GM19468 (cell line): ENCODE measurements around the gene A1BG.
"Not testable (repeated sequence)": the region's sequence is repeated elsewhere in the genome, so short reads cannot be mapped to it uniquely, and the experiment has no call there.

Experiments used
- ATAC-seq: cut with Tn5 transposase; IDR thresholded peaks from one replicate; pipeline ENCODE4 v1.9.1; 2021; ENCODE audit warnings: mild to moderate bottlenecking, moderate library complexity, moderate number of reproducible peaks; ENCODE audit not compliant: unreplicated experiment; ENCODE audit errors: extremely low read depth

The A1BG gene

DNA sequence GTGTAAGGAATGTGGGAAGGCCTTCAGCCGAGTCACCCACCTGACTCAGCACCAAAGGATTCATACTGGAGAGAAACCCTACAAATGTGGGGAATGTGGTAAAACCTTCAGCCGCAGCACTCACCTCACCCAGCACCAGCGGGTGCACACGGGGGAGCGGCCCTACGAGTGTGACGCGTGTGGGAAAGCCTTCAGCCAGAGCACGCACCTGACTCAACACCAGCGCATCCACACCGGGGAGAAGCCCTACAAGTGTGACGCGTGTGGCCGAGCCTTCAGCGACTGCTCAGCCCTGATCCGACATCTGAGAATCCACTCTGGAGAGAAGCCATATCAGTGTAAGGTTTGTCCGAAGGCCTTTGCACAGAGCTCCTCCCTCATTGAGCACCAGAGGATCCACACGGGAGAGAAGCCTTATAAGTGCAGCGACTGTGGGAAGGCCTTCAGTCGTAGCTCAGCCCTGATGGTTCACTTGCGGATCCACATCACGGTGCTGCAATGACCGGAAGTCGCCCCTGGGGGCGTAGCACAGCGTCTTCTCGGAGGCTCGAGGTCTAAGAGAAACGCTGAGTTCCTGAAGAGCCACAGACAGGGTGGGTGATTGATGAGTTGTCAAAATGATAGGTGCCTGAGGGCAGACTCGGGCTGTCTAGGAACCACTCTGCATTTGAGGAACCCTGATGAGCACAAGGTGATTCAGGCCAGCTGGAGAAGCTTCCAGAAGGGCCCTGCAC is 14.3 kb downstream of the A1BG start:
- ATAC-seq, result no peak

DNA sequence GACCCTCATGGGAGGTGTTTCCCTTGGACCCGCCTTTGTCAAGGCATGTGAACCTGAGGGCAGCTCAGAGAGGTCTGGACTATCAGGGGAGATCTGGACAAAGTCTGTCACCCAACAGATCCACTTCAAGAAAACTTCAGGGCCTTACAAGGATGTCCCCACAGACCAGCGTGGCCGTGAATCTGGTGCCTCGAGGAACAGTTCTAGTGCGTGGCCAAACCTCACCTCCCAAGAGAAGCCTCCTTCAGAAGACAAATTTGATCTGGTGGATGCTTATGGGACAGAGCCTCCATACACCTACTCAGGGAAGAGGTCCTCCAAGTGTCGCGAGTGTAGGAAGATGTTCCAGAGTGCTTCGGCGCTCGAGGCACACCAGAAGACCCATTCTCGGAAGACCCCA is 15.0 kb downstream of the A1BG start:
- ATAC-seq, result no peak

- no peak for ATAC-seq
Measured at GRCh38 chr19:58336820-58337219, 16.5 kb downstream of the A1BG start.

DNA sequence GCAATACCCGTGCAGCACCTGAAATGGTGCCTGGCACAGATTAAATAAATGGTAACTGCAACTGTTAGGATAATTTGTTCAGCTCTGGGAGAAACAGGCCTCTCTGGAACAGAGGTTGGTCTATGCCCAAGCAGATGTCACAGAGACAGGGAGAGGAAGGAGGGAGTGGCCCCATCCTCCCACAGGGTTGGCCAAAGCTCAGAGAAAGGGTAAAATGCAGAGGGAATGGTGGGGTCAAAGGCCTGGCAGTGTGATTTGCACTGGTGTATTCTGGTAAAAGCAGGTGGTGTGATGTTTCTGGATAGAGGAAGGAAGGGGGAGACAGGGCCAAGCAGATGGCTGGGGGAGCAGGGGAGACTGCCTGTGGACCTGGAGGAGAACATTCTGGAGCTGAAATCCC is 17.1 kb downstream of the A1BG start:
- no peak for ATAC-seq

DNA sequence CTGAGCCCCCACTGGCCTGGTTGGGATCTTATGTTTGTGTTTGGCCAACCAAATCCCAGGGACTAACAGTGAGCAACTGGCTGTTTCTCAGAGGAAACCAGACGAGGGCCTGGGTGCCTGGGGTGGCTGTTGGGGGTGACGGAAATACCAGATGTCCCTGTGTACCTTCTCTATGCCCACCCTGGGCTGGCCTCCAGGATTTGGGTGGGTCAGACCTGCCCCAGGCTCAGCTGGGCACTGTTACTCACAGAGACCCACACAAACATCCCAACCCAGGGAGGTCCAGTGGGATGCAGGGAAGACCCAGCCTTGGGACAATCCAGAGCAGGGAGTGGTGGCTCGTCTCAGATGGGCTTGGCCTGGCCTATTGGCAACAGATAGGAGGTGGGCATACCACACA is 17.7 kb downstream of the A1BG start:
- ATAC-seq, result no peak

- no peak for ATAC-seq
Measured at GRCh38 chr19:58334691-58335249, 18.5 kb downstream of the A1BG start.

DNA sequence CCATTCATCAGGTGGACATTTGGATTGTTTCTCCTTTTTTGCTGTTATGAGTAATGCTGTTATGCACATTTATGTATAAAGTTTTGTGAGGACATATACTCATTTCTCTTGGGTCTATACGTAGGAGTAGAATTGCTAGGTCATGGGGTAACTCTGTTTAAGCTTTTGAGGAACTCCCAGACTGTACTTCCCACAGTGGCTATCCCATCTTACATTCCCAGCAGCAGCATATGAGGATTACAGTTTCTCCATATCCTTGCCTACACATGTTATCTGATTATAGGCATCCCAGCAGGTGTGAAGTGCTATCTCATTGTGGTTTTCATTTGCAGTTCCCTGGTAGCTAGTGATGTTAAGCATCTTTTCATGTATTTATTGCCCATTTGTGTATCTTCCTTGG is 20.6 kb downstream of the A1BG start:
- ATAC-seq, result no peak

GRCh38 chr19:58330458-58330857 is 22.8 kb downstream of the A1BG start:
- no peak for ATAC-seq

GRCh38 chr19:58328999-58329398 is 24.3 kb downstream of the A1BG start:
- no peak for ATAC-seq

- peak; percentile 64 for ATAC-seq
Measured at GRCh38 chr19:58326914-58327726, 26.2 kb downstream of the A1BG start, which contains the start of gene ZSCAN22. TSS of gene ZSCAN22 (plus strand) at chr19:58326994. CDS start at chr19:58334803, 7,809 bp downstream.

DNA sequence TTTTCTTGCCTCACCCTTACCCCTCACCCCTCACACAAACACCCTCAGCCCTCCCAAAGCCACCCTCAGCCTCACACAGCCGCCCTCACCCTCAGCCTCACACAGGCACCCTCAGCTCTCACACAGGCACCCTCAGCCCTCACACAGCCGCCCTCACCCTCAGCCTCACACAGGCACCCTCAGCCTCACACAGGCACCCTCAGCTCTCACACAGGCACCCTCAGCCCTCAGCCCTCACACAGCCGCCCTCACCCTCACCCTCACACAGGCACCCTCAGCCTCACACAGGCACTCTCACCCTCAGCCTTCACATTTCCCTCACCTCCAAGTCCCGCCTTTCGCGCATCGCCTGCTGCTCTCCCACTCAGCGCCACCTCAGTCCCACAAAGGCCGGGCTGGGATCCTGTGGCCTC is 26.8 kb downstream of the A1BG start:
- no peak for ATAC-seq

DNA sequence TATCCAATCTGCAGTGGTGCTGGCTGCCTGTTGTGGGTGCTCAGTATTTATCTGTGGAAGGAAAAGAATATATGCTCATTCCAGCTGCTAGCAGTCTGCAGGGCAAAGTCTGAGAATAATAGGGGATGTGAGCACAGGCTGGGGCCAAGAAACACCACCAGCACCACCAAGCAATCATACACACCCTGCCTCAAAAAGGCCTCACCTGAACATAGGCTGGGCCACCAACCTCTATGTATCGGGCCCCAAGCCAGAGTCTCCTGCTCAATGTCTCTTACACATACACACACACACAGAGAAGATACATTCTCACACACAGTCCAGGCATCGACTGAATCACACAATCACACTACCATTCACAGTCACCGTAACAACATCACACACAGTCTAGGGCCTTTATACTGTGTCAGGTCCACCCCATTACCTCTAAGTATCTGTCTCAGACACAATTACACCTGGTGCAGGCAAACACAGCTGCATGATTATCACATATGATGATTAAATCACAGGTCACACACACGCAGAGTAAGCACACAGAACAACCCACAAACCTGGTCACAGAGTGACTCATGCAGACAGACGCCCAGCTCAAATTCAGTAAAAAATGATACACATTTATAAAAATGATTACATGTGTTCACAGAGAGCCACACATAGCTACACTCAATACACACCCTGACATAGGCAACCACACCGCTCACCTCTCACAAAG is 27.8 kb downstream of the A1BG start:
- ATAC-seq, result no peak

DNA sequence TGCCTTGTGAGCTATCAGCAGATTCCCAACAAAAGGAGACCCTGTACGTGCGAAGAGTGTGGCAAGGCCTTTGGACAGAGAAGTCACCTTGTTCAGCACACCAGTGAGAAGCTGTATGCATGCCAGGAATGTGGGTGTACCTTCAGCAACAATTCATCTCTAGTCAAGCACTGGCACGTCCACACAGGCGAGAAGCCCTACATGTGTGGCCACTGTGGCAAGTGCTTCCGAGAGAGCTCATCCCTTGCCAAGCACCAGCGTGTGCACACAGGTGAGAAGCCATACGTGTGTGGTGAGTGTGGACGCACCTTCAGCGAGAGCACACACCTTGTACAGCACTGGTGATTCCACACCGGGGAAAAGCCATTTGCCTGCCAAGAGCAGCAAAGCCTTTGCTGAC is 34.1 kb downstream of the A1BG start:
- ATAC-seq, result no peak

DNA sequence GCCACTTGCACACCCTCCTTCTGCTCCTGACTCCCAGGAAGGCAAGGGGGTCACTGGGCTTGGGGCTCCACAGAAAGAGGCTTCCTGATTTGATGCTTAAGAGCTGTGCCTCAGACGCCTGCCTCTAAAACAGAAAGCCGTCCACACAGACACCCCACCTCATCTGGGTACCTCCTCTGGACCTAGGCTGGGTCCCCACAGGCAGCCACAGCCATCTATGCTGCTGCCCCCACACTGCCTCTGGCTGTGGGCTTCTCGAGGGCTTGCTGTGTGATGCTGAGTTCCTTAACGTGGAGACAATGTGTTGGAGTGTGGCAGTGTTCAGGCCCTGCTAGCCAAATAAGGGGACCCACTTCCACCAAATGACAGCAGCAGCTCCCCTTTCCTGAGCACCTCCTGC is 35.0 kb downstream of the A1BG start:
- no peak for ATAC-seq

- ATAC-seq, result no peak
Measured at GRCh38 chr19:58317476-58318072, 35.7 kb downstream of the A1BG start.

GRCh38 chr19:58315580-58315979 is 37.7 kb downstream of the A1BG start:
- no peak for ATAC-seq

- ATAC-seq, result no peak
Measured at GRCh38 chr19:58311345-58311865, 41.9 kb downstream of the A1BG start.

DNA sequence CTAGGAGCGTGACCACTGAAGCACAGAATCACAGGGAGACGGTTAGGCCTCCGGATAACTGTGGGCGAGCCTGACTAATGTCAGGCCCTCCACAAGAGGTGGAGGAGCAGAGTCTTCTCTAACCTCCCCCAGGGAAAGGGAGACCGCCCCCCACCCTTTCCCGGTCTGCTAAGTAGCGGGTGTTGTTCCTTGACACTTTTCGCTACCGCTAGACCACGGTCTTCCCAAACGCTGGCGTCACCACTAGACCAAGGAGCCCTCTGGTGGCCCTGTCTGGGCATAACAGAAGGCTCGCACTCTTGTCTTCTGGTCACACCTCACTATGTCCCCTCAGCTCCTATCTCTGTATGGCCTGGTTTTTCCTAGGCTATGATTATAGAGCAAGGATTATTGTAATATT is 42.6 kb downstream of the A1BG start:
- ATAC-seq, result not testable (repeated sequence)

DNA sequence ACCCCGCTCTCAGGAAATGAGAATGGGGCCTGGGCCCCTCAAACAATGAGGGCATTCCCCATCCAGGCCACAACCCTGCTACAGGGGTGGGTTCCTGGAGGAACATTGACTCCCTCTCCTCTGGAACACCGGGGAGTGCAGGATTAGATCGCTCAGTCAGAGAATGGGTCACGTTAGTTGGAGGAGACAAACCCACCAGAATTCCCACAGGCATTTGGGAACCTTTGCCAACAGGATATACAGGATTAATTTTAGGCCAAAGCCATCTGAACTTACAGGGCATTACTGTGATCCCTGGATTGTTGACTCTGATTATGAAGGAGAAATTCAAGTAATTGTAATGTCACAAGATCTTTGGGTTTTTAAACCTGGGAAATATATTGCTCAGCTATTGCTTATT is 45.6 kb downstream of the A1BG start:
- no peak for ATAC-seq

GRCh38 chr19:58305932-58306323 is 47.4 kb downstream of the A1BG start:
- no peak for ATAC-seq
